Loucy (cell line): ENCODE results near the gene CNTN2.

Experiments
- EZH2phosphoT487 ChIP-seq: fragments of 200-600 bp; IDR thresholded peaks from 2 replicates; pipeline ENCODE4 v1.6.1; 2018; ENCODE audit warnings: antibody characterized with exemption, mild to moderate bottlenecking, moderate library complexity, borderline replicate concordance
- TF ChIP-seq, protein P1 (sequence below): fragments of 200-600 bp; sonication (generic); conservative IDR thresholded peaks from 2 replicates; pipeline ENCODE4 v1.5.1; 2014; ENCODE audit warnings: mild to moderate bottlenecking, antibody characterized with exemption, low read length

- TF ChIP-seq, protein P1, sequence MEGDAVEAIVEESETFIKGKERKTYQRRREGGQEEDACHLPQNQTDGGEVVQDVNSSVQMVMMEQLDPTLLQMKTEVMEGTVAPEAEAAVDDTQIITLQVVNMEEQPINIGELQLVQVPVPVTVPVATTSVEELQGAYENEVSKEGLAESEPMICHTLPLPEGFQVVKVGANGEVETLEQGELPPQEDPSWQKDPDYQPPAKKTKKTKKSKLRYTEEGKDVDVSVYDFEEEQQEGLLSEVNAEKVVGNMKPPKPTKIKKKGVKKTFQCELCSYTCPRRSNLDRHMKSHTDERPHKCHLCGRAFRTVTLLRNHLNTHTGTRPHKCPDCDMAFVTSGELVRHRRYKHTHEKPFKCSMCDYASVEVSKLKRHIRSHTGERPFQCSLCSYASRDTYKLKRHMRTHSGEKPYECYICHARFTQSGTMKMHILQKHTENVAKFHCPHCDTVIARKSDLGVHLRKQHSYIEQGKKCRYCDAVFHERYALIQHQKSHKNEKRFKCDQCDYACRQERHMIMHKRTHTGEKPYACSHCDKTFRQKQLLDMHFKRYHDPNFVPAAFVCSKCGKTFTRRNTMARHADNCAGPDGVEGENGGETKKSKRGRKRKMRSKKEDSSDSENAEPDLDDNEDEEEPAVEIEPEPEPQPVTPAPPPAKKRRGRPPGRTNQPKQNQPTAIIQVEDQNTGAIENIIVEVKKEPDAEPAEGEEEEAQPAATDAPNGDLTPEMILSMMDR: no peak
- TF ChIP-seq EZH2phosphoT487: no peak
Measured at GRCh38 chr1:205071028-205071409, 28.0 kb downstream of the CNTN2 start.
